ENCODE data around the gene WDFY2.

DNA sequence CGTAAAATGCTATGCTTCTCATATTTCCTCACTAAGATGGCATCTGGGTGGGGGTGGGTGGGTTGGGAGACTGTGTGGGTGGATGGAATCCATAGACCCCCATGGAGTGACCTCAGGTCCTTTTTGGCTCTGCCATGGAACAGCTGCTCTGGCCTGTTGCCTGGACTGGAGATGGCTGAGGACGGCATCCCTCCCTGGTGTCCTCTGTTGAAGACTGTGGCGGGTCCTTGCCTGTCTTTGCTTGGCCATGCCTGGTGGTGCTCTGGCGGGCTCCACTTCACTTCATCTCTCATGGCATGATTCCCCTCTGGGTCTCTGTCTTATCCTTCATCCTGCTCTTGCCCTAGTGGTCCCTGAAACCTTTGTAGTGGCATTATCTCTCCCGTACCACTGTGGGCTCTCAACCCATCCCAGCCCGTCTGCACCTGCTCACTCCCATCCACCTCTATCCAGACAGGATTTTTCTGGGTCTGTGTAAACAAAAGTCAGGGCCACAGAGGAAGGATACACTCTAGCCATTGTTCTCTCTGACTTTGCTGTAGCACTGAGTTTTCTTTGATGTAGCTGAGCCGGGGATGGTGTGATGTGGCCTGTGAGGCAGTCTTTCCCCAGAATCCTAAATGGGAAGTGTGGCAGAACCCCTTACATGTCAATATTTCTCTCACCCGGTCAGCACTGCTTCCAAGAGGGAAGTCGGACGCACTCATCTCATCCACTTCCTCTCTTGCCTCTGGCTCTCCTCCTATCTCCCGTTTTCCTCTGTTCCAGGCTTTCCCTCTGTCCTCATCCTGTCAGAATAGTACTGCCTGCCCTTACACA lies 36.1 kb downstream of the WDFY2 start:
- TF ChIP-seq YY1 (IDR thresholded peaks at IDR 0.05; ENCODE audit: insufficient read depth, insufficient read length) = no peak
- no peak for TF ChIP-seq ZNF274 (IDR thresholded peaks at IDR 0.05; ENCODE audit: low read depth, low read length)
